WI38 (cell line): ENCODE data around the gene RAMP1.

ENCODE experiments used
- H3K4me3 ChIP-seq: 2 replicates; pipeline ENCODE4 v1.5.1; 2011; ENCODE audit warnings: low read depth, mild to moderate bottlenecking, control low read depth, low read length
- CTCF ChIP-seq: IDR thresholded peaks from 2 replicates; pipeline ENCODE4 v1.5.1; 2012; ENCODE audit warnings: low read depth, mild to moderate bottlenecking, control low read depth, low read length

RAMP1 gene

GRCh38 chr2:237868631-237869342 is 9.4 kb downstream of the RAMP1 start:
- no peak for TF ChIP-seq CTCF
- no peak overlapping the region for H3K4me3 ChIP-seq

GRCh38 chr2:237869343-237870102 is 10.1 kb downstream of the RAMP1 start:
- no peak for TF ChIP-seq CTCF
- no peak overlapping the region for H3K4me3 ChIP-seq

GRCh38 chr2:237870126-237870525 is 10.7 kb downstream of the RAMP1 start:
- H3K4me3 ChIP-seq, result no peak overlapping the region
- no peak for TF ChIP-seq CTCF

- no peak overlapping the region for H3K4me3 ChIP-seq
- no peak for TF ChIP-seq CTCF
These were observed 11.6 kb downstream of the RAMP1 start for GRCh38 chr2:237870754-237871651.

- no peak for TF ChIP-seq CTCF
- H3K4me3 ChIP-seq, result no peak overlapping the region
These were observed 12.9 kb downstream of the RAMP1 start for GRCh38 chr2:237872178-237872887.

GRCh38 chr2:237873421-237873831 is 14.0 kb downstream of the RAMP1 start:
- no peak overlapping the region for H3K4me3 ChIP-seq
- no peak for TF ChIP-seq CTCF
